Neural cell (in vitro differentiated cells): ENCODE measurements around the gene PCDH10. TPM values are rescaled to one million over a fixed set of nuclear protein-coding genes. Genes with fewer than 3 reads are reported as not detected.

ENCODE experiments used
- H2AFZ ChIP-seq: fragments of 200-600, 300-800 bp; sonication (generic), shearing (Covaris generic); 2 replicates; pipeline ENCODE4 v1.6.0; 2014; ENCODE audit warnings: low read depth, mild to moderate bottlenecking, antibody characterized with exemption, low read length, moderate library complexity
- H3F3A ChIP-seq: fragments of 200-600 bp; shearing (Covaris generic); 2 replicates; pipeline ENCODE4 v1.6.1; 2016; ENCODE audit warnings: mild to moderate bottlenecking, moderate library complexity, mixed read lengths, antibody characterized with exemption, low read length; ENCODE audit not compliant: insufficient read depth, poor library complexity, severe bottlenecking
- H3K27ac ChIP-seq: fragments of 200-600, 300-800 bp; sonication (generic), shearing (Covaris generic); 2 replicates; pipeline ENCODE4 v1.5.1; 2014; ENCODE audit warnings: mild to moderate bottlenecking, low read length, moderate library complexity
- H3K27me3 ChIP-seq: fragments of 300-800, 200-600 bp; sonication (generic), shearing (Covaris generic); 2 replicates; pipeline ENCODE4 v1.6.0; 2014; ENCODE audit warnings: mild to moderate bottlenecking, low read depth, low read length, moderate library complexity; ENCODE audit not compliant: insufficient read depth
- H3K36me3 ChIP-seq: fragments of 300-800, 200-600 bp; sonication (generic), shearing (Covaris generic); 2 replicates; pipeline ENCODE4 v1.5.1; 2014; ENCODE audit warnings: mild to moderate bottlenecking, antibody characterized with exemption, low read length, moderate library complexity; ENCODE audit not compliant: insufficient read depth
- H3K4me2 ChIP-seq: fragments of 300-800, 200-600 bp; sonication (generic), shearing (Covaris generic); 2 replicates; pipeline ENCODE4 v1.6.0; 2014; ENCODE audit warnings: mild to moderate bottlenecking, low read length
- H3K4me3 ChIP-seq: fragments of 300-800, 200-600 bp; sonication (generic), shearing (Covaris generic); 2 replicates; pipeline ENCODE4 v1.5.1; 2014; ENCODE audit warnings: mild to moderate bottlenecking, low read length, moderate library complexity
- H3K79me2 ChIP-seq: fragments of 200-600 bp; shearing (Covaris generic); replicated peaks from 2 replicates; pipeline ENCODE4 v1.6.0; 2014; ENCODE audit warnings: mild to moderate bottlenecking, low read length, moderate library complexity; ENCODE audit not compliant: insufficient read depth
- H3K9ac ChIP-seq: fragments of 300-800, 200-600 bp; sonication (generic), shearing (Covaris generic); 2 replicates; pipeline ENCODE4 v1.6.1; 2016; ENCODE audit warnings: mild to moderate bottlenecking, low read length, mixed read lengths
- H3K9me2 ChIP-seq: fragments of 200-600 bp; shearing (Covaris generic); 2 replicates; pipeline ENCODE4 v1.6.1; 2016; ENCODE audit warnings: mild to moderate bottlenecking, low read length, mixed read lengths; ENCODE audit not compliant: insufficient read depth
- H3K9me3 ChIP-seq: fragments of 200-600, 300-800 bp; sonication (generic), shearing (Covaris generic); 2 replicates; pipeline ENCODE4 v1.6.1; 2016; ENCODE audit warnings: mild to moderate bottlenecking, mixed run types, low read length, moderate library complexity, mixed read lengths
- H4K20me1 ChIP-seq: fragments of 200-600 bp; shearing (Covaris generic); 2 replicates; pipeline ENCODE4 v1.6.1; 2016; ENCODE audit warnings: mild to moderate bottlenecking, mixed run types; ENCODE audit not compliant: insufficient read depth
- CTCF ChIP-seq: fragments of 450-650 bp; IDR thresholded peaks from 2 replicates; pipeline ENCODE4 v1.5.1; 2014; ENCODE audit warnings: antibody characterized with exemption, mild to moderate bottlenecking, moderate library complexity; ENCODE audit not compliant: poor library complexity, severe bottlenecking
- EP300 ChIP-seq: fragments of 450-650 bp; conservative IDR thresholded peaks from 2 replicates; pipeline ENCODE4 v1.6.1; 2014; ENCODE audit warnings: antibody characterized with exemption, mild to moderate bottlenecking, moderate library complexity; ENCODE audit not compliant: poor library complexity, severe bottlenecking
- EZH2 ChIP-seq: fragments of 200-600, 300-800 bp; shearing (Covaris generic), sonication (generic); IDR thresholded peaks from 2 replicates; pipeline ENCODE4 v1.6.1; 2014; ENCODE audit warnings: antibody characterized with exemption, low read length, borderline replicate concordance, mild to moderate bottlenecking; ENCODE audit not compliant: insufficient read depth, poor library complexity, severe bottlenecking
- MXI1 ChIP-seq: fragments of 450-650 bp; conservative IDR thresholded peaks from 2 replicates; pipeline ENCODE4 v1.6.1; 2014; ENCODE audit warnings: antibody characterized with exemption, mild to moderate bottlenecking; ENCODE audit not compliant: poor library complexity, severe bottlenecking
- POLR2AphosphoS5 ChIP-seq: IDR thresholded peaks from 2 replicates; pipeline ENCODE4 v1.6.1; 2012
- RAD21 ChIP-seq: fragments of 450-650 bp; conservative IDR thresholded peaks from 2 replicates; pipeline ENCODE4 v1.6.1; 2014; ENCODE audit warnings: antibody characterized with exemption, mild to moderate bottlenecking, moderate library complexity
- REST ChIP-seq: IDR thresholded peaks from 2 replicates; pipeline ENCODE4 v1.6.1; 2012; ENCODE audit warnings: borderline replicate concordance
- SMC3 ChIP-seq: fragments of 450-650 bp; conservative IDR thresholded peaks from 2 replicates; pipeline ENCODE4 v1.6.1; 2014; ENCODE audit warnings: antibody characterized with exemption, mild to moderate bottlenecking, moderate library complexity; ENCODE audit not compliant: poor library complexity
- TAF1 ChIP-seq: IDR thresholded peaks from 2 replicates; pipeline ENCODE4 v1.6.1; 2012; ENCODE audit warnings: low read depth
- polyA plus RNA-seq: library from polyadenylated mRNA; depleted of rRNA; stranded (reverse); fragments of >200 nt; gene quantifications from 2 replicates; pipeline ENCODE4 v1.2.3, GENCODE V29; 2014

The PCDH10 gene
- polyA plus RNA-seq, 1 donor from 2014 or later: 37.0 TPM

GRCh38 chr4:133157460-133158160, 8.5 kb downstream of the PCDH10 start (continued):
- TF ChIP-seq RAD21: no peak
- TF ChIP-seq MXI1: no peak
- TF ChIP-seq EZH2: no peak

- TF ChIP-seq MXI1 (no peak), EP300 (no peak), RAD21 (no peak), POLR2AphosphoS5 (no peak), EZH2 (no peak), REST (no peak), TAF1 (no peak), CTCF (no peak), SMC3 (no peak)
- H3K9ac ChIP-seq: no peak overlapping the region
- no peak overlapping the region for H3K4me2 ChIP-seq
- H2AFZ ChIP-seq: no peak overlapping the region
- H3K79me2 ChIP-seq: no peaks in the 10 kb centered on the region
- no peaks in the 10 kb centered on the region for H3K27me3 ChIP-seq
- H3K9me3 ChIP-seq: no peaks in the 10 kb centered on the region
- no peaks in the 10 kb centered on the region for H3K9me2 ChIP-seq
- no peaks in the 10 kb centered on the region for H3F3A ChIP-seq
- H3K4me3 ChIP-seq: no peak overlapping the region
- H3K27ac ChIP-seq: no peak overlapping the region
- peaks cover 3% of the 10 kb centered on the region for H3K36me3 ChIP-seq
- no peaks in the 10 kb centered on the region for H4K20me1 ChIP-seq
Measured at GRCh38 chr4:133160853-133161252, 11.8 kb downstream of the PCDH10 start.

GRCh38 chr4:133161570-133162295, 12.6 kb downstream of the PCDH10 start:
- TF ChIP-seq MXI1 (no peak), TAF1 (no peak), SMC3 (no peak), REST (no peak), CTCF (no peak), POLR2AphosphoS5 (no peak), EZH2 (no peak), RAD21 (no peak)
- Histone ChIP-seq H2AFZ (no peak overlapping the region), H3K4me3 (peak overlapping the region; percentile 16), H3K9me3 (no peaks in the 10 kb centered on the region), H3K9ac (no peak overlapping the region), H3K27me3 (no peaks in the 10 kb centered on the region), H3K79me2 (no peaks in the 10 kb centered on the region), H3K27ac (no peak overlapping the region), H3K36me3 (peaks cover 8% of the 10 kb centered on the region), H3K4me2 (no peak overlapping the region), H3F3A (no peaks in the 10 kb centered on the region), H3K9me2 (no peaks in the 10 kb centered on the region), H4K20me1 (no peaks in the 10 kb centered on the region)
